NCI-H526 treated with DMSO at 0.1 percent for 48 hours (cell line): ENCODE results near the gene SORCS1.

Source experiments
- DNase-seq: peaks from one replicate; lab custom pipeline; 2025; lab: John Stamatoyannopoulos, UW

The SORCS1 gene

DNA sequence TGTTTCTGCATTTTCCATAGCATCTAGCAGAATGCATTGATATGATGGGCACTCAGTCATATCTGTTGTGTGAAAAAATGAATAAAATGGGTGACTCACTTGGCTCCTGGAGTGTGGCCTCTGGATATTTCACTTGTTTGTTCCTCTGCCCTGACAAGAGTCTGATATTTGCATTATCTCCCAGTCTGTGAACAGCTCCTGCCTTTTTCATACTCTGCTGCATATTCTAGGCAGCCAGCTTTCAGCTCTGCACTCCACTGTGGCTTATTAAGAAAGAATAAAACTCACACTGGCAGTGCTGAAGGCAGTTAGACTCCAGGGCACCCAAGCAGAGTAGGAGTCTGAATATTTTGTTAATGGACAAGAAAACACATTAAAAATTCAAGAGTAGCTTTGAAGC, 623.9 kb downstream of the SORCS1 start:
- no peak for DNase-seq

GRCh38 chr10:106537866-106538265, 626.6 kb downstream of the SORCS1 start:
- DNase-seq = no peak

DNA sequence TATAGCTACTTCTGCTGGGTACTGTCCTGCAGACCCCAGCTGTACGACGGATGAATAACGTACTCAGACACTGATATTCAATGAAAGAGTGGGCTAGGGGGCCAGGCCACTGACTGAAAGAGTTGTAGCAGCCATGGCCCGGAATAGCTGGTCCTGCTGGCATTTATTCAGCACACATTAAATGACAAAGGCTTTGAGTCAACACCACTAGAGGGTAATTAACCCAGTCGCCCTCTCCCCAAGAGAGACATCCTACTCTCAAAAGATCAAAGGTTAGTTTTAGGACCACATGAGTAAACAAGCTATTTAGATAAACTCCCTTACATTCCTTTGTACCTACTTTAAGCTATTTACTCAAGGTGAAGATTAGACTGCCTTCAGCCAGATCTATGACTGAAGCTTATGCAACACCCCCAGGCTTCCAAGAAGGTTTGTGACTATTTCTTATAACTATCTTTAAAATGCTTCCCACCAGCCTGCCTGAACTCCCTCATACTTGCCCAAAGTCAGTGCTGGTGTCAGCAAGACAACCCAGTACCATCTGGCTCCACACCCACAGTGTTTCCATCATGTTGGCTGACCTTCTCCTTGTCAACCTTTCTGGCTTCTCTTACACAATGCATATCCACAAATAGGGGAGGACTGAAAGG, 629.1 kb downstream of the SORCS1 start:
- DNase-seq = no peak

GRCh38 chr10:106534441-106534840, 630.1 kb downstream of the SORCS1 start:
- DNase-seq = no peak

DNA sequence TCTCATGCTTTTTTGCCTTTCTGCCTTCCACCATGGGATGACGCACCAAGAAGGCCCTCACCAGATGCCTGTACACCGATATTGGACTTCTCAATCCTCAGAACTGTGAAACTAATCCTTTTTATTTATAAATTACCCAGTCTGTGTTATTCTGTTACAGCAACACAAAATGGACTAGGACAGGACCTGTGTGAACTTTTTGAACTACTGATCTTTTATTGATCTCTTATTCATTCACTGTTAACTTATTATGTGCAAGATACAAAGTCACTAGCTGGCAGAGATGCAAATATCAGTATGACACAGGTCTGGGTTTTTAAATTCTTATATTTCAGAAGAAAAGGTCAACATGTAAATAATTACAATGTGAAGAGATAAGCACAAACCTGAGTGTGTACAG, 635.8 kb downstream of the SORCS1 start:
- DNase-seq = no peak

- no peak for DNase-seq
Measured at GRCh38 chr10:106525835-106526234, 638.7 kb downstream of the SORCS1 start.
